Duodenal mucosa (tissue), 2 donors: Measurements from ENCODE around the gene RASGEF1C.

Source experiments
- H3K27ac ChIP-seq: one replicate; pipeline ENCODE4 v1.7.0; 2013; ENCODE audit warnings: low read depth, low read length
- H3K27me3 ChIP-seq, 2 donors: one replicate each; pipeline ENCODE4 v1.7.0; 2013; ENCODE audit warnings: low read length in 2 of 2, control low read depth in 1 of 2; ENCODE audit not compliant: insufficient read depth in 2 of 2, control insufficient read depth in 1 of 2
- H3K36me3 ChIP-seq, 2 donors: one replicate each; pipeline ENCODE4 v1.7.0; 2013; ENCODE audit warnings: low read length in 2 of 2, control low read depth in 1 of 2; ENCODE audit not compliant: insufficient read depth in 2 of 2, control insufficient read depth in 1 of 2
- H3K4me1 ChIP-seq, 2 donors: one replicate each; pipeline ENCODE4 v1.7.0; 2013; ENCODE audit warnings: low read length in 2 of 2, control low read depth in 1 of 2; ENCODE audit not compliant: insufficient read depth in 2 of 2, control insufficient read depth in 1 of 2
- H3K4me3 ChIP-seq, 2 donors: one replicate each; pipeline ENCODE4 v1.7.0; 2013; ENCODE audit warnings: low read length in 2 of 2, low read depth in 1 of 2
- H3K9ac ChIP-seq, 2 donors: one replicate each; pipeline ENCODE4 v1.7.0; 2013; ENCODE audit warnings: low read length in 2 of 2, low read depth in 1 of 2
- H3K9me3 ChIP-seq, 2 donors: one replicate each; pipeline ENCODE4 v1.7.0; 2013; ENCODE audit warnings: low read length in 2 of 2, control low read depth in 1 of 2; ENCODE audit not compliant: control insufficient read depth in 1 of 2

RASGEF1C gene

GRCh38 chr5:180173198-180173544 is 35.8 kb downstream of the RASGEF1C start:
- Histone ChIP-seq H3K4me1 (no peaks in the 10 kb centered on the region), H3K27ac (no peak overlapping the region), H3K4me3 (no peak overlapping the region), H3K27me3 (no peaks in the 10 kb centered on the region), H3K36me3 (no peaks in the 10 kb centered on the region), H3K9me3 (no peaks in the 10 kb centered on the region), H3K9ac (no peak overlapping the region)

DNA sequence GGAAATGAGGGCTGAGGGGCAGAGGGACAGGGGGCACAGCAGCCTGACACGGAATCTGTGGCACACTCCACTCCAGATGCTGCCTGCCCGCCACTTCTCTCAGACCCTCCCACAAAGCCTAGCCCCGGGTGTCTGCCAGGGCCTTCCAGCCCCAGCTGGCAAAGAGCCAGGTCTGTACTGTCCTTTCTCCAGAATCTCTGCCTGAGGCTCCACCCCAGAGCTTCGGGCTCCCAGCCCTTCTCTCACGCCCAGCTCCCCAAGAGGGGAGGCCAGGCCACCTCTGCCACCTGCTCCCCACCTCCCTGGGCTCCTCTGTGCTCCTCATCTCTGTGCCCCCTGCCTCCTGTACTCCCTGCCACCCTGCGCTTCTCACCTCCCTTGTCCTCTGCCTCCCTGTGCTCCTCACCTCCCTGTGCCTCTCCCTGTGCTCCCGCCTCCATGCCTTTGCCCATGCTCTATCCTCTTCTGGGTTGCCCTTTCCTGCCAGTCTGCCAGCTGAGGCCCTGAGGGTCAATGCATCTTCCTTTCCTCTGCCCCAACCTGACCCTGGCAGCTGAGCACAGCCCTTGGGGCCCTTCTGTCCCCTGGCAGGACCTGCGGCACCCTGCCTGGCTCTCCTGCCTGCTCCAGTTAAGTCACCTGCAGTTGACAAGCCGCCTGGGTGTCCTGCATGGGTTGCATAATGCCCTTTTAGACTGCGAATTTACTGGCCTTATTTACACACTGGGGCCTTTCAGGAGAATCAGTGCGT is 36.4 kb downstream of the RASGEF1C start:
- Histone ChIP-seq H3K36me3 (no peaks in the 10 kb centered on the region), H3K4me3 (no peak overlapping the region), H3K27me3 (no peaks in the 10 kb centered on the region), H3K9me3 (no peaks in the 10 kb centered on the region), H3K4me1 (no peaks in the 10 kb centered on the region), H3K27ac (no peak overlapping the region), H3K9ac (no peak overlapping the region)

DNA sequence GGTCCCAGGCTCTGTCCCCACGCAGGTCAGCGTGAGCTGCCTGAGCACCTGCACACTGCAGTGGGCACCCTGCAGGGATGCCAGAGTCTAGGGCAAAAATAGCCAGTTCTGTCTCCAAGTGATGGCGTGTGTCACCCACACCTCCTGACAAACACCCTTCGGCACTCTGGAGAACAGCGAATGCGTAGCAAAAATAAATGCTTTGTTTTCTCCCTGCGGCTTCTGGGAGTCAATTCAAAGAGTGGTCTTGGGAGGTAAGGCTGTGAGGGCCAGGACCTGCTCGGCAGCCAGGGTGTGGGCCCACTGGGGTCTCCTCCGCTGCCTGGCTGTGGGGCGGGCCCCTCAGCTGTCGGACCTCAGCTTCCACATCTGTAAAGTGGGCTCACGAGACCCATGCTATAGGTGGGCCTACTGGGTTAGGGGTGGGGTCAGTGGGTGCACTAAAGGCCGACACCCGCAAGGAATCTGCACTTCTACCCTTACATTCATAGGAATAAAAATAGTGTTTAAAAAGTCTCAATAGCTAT is 37.4 kb downstream of the RASGEF1C start:
- Histone ChIP-seq H3K9ac (no peak overlapping the region), H3K4me1 (no peaks in the 10 kb centered on the region), H3K9me3 (no peaks in the 10 kb centered on the region), H3K27me3 (no peaks in the 10 kb centered on the region), H3K27ac (no peak overlapping the region), H3K36me3 (no peaks in the 10 kb centered on the region), H3K4me3 (no peak overlapping the region)

GRCh38 chr5:180170810-180171567 is 38.0 kb downstream of the RASGEF1C start:
- H3K9me3 ChIP-seq: no peaks in the 10 kb centered on the region
- no peak overlapping the region for H3K9ac ChIP-seq
- no peak overlapping the region for H3K27ac ChIP-seq
- H3K36me3 ChIP-seq: no peaks in the 10 kb centered on the region
- no peak overlapping the region for H3K4me3 ChIP-seq
- H3K27me3 ChIP-seq: no peaks in the 10 kb centered on the region
- no peaks in the 10 kb centered on the region for H3K4me1 ChIP-seq

DNA sequence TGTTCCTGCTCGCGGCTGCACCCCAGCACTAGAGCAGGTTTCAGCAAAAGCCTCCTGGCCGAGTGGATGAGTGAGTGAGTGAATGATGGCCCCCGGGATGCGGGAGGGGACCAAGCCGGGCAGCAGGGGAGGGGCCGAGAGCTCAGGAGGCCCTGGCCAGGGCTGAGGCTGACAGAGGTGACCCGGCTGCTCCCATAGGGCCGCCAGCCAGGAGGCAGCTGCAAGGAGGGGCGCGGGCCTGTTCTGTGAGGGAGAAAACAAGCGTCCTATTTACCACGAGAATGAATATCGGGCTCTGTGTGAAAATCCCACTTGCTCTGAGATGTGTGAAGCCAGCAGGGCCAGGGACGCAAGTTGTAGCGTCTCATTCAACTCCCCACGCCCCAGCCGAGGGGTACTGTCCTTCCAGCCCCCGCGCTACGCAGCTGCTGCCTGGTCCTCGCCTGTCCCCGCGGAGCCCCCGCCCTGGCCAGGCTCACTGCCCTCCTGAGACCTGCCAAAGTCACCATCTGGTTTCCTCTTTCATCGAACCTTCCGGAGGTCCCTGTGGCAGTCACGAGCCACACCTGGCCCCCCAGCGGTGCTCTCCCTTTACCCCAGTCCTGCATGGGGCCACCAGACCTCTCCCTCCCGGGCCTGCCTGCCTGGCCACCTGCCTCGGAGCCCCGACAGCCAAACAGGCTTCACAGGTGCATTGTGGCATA is 38.8 kb downstream of the RASGEF1C start:
- no peak overlapping the region for H3K4me3 ChIP-seq
- H3K9ac ChIP-seq: no peak overlapping the region
- no peaks in the 10 kb centered on the region for H3K27me3 ChIP-seq
- H3K36me3 ChIP-seq: no peaks in the 10 kb centered on the region
- H3K27ac ChIP-seq: no peak overlapping the region
- H3K4me1 ChIP-seq: no peaks in the 10 kb centered on the region
- H3K9me3 ChIP-seq: no peaks in the 10 kb centered on the region

DNA sequence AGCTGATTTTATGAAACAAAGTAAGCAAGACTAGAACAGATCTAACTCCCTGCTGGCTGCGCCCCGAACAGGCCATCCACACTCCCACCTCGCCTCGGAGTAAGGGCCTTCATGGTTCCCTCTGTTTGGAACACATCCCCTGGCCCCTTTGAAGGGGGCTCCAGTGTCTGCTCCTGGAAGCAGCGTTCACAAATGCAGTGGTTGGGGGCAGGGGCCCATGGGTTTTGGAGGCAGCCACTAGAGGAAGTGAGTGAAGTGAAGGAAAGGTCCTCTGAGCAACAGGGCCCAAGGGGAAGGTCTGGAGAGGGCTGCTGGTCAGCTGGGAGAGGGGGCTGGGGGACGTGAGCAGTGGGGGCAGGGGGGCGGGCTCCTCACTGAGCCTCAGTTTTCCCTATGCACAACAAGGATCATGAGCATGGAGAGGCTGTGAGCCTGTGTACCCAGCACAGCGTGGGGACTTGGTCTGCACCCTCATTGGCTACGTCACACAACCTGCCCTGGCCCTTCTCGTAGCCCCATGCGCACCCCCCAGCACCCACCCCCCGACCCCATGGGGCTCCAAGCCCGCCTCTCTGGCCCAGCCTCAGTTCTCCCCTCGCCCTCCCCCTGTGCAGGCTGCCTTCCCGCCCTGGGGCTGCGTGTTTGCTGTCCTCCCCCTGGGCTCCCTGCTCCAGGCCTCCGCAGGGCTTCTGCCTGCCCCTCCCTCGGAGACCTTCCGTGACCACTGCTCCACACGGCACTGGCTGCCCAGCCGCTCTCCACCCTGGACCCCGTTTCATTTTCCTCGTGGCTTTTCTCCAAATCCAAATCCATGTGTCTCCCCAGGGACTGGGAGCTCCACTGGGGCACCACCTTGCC is 39.5 kb downstream of the RASGEF1C start:
- no peaks in the 10 kb centered on the region for H3K4me1 ChIP-seq
- no peaks in the 10 kb centered on the region for H3K9me3 ChIP-seq
- H3K4me3 ChIP-seq: no peak overlapping the region
- no peaks in the 10 kb centered on the region for H3K27me3 ChIP-seq
- H3K36me3 ChIP-seq: no peaks in the 10 kb centered on the region
- no peak overlapping the region for H3K9ac ChIP-seq
- no peak overlapping the region for H3K27ac ChIP-seq

GRCh38 chr5:180168758-180169157 is 40.3 kb downstream of the RASGEF1C start:
- H3K9ac ChIP-seq: no peak overlapping the region
- no peak overlapping the region for H3K4me3 ChIP-seq
- no peaks in the 10 kb centered on the region for H3K36me3 ChIP-seq
- H3K27ac ChIP-seq: no peak overlapping the region
- no peaks in the 10 kb centered on the region for H3K27me3 ChIP-seq
- H3K9me3 ChIP-seq: no peaks in the 10 kb centered on the region
- no peaks in the 10 kb centered on the region for H3K4me1 ChIP-seq

DNA sequence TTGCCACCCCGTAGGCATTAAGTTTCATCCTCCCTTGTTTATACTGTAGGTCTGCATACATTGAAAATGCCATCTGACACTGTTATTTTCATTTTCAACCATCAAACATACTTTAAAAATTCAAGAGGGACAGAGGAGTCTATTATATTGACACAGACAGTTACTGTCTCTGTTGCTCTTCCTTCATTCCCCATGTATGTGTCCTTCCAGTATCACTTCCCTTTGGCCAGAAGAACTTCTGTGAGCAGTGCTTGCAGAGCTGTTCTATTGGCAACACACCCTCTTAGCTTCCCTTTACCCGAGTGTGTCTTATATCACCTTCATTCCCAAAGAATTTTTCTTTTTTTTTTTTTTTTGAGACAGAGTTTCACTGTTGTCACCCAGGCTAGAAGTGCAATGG is 42.8 kb downstream of the RASGEF1C start:
- no peaks in the 10 kb centered on the region for H3K36me3 ChIP-seq
- H3K4me1 ChIP-seq: no peaks in the 10 kb centered on the region
- H3K9ac ChIP-seq: no peak overlapping the region
- H3K27me3 ChIP-seq: no peaks in the 10 kb centered on the region
- H3K27ac ChIP-seq: no peak overlapping the region
- no peaks in the 10 kb centered on the region for H3K9me3 ChIP-seq
- H3K4me3 ChIP-seq: no peak overlapping the region

GRCh38 chr5:180162304-180162661 is 46.7 kb downstream of the RASGEF1C start:
- Histone ChIP-seq H3K4me3 (no peak overlapping the region), H3K9me3 (no peaks in the 10 kb centered on the region), H3K27ac (no peak overlapping the region), H3K9ac (no peak overlapping the region), H3K36me3 (no peaks in the 10 kb centered on the region), H3K27me3 (no peaks in the 10 kb centered on the region), H3K4me1 (no peaks in the 10 kb centered on the region)
